Heart right ventricle (tissue), 16 donors: ENCODE measurements around the gene KCP. TPM values are rescaled to one million over a fixed set of nuclear protein-coding genes. Genes with fewer than 3 reads are reported as not detected.

ENCODE experiments used
- ATAC-seq, 8 donors: fragments of 200-7000 bp; cut with Tn5 transposase; one replicate each; pipeline ENCODE4 v1.9.1; 2020; ENCODE audit warnings: mild to moderate bottlenecking in 8 of 8, moderate library complexity in 8 of 8, moderate number of reproducible peaks in 1 of 8
- DNase-seq, 2 donors: peaks; one replicate each; pipeline ENCODE4 v3.0.0-alpha.2; 2020
- H3K27ac ChIP-seq, 10 donors: fragments of 200-600 bp; sonication (generic) in 2 of 10; one replicate each; pipeline versions ENCODE4 v1.5.0 to v1.8.0; 2020 to 2022; ENCODE audit warnings: mild to moderate bottlenecking in 3 of 10
- H3K27me3 ChIP-seq, 7 donors: fragments of 200-600 bp; one replicate each; pipeline ENCODE4 v1.8.0; 2021 to 2022; ENCODE audit warnings: mild to moderate bottlenecking in 2 of 7
- H3K36me3 ChIP-seq, 9 donors: fragments of 200-600 bp; sonication (generic) in 1 of 9; one replicate each; pipeline versions ENCODE4 v1.5.0 to v1.8.0; 2020 to 2022; ENCODE audit warnings: mild to moderate bottlenecking in 2 of 9
- H3K4me1 ChIP-seq, 9 donors: fragments of 200-600 bp; sonication (generic) in 1 of 9; one replicate each; pipeline versions ENCODE4 v1.5.0 to v1.8.0; 2020 to 2022; ENCODE audit warnings: mild to moderate bottlenecking in 4 of 9
- H3K4me3 ChIP-seq, 10 donors: fragments of 200-600 bp; sonication (generic) in 2 of 10; one replicate each; pipeline versions ENCODE4 v1.5.0 to v1.8.0; 2020 to 2022; ENCODE audit warnings: mild to moderate bottlenecking in 7 of 10, moderate library complexity in 2 of 10
- H3K9me3 ChIP-seq, 11 donors: fragments of 200-600 bp in 10 of 11; sonication (generic) in 2 of 11; one replicate each; pipeline versions ENCODE4 v1.5.0 to v1.8.0; 2013 to 2022; ENCODE audit warnings: mild to moderate bottlenecking in 2 of 11, control low read depth in 1 of 11, moderate library complexity in 1 of 11
- CTCF ChIP-seq, 9 donors: fragments of 200-600 bp; sonication (generic) in 2 of 9; IDR thresholded peaks; one replicate each; pipeline versions ENCODE4 v1.5.0 to v1.8.0; 2021 to 2022; ENCODE audit warnings: antibody characterized with exemption in 9 of 9, mild to moderate bottlenecking in 5 of 9, moderate library complexity in 1 of 9
- WGBS, 2 donors: extraction: QIAGEN DNeasy Blood & Tissue Kit; methylation state at CpG; one replicate each; pipeline ENCODE4 v1.1.7; 2013; ENCODE audit warnings: inconsistent platforms in 1 of 2; 5-methylcytosine and 5-hydroxymethylcytosine counted together
- intact Hi-C, 10 donors: fragments of 100-400 bp; cut with DNase I; formaldehyde crosslinking; loops; one replicate each; pipeline versions ENCODE4 v1.11.1 to v1.14.2; 2022
- polyA plus RNA-seq, 2 donors: library from polyadenylated mRNA; stranded (reverse); fragments of 200-250 nt; gene quantifications; one replicate each; pipeline ENCODE4 v1.2.3, GENCODE V29; 2013
- total RNA-seq, 10 donors: library from RNA; stranded (reverse); fragmentation: NEBNext Ultra II Directional in 3 of 10; extraction: Animal tissue kit (Norgen Biotek cat#: 25700) in 3 of 10; gene quantifications; one replicate each; pipeline versions ENCODE4 v1.2.1 to v1.2.4, GENCODE V29; 2021 to 2023
- donor health status: Arrhythmogenic right ventricular cardiomyopathy.
- donor health status: ischemic (EF 13 %, LVEDD 7.1; RV severe dilation, severe dysfunction).
- donor health status: healthy with polysubstance abuse.
- donor health status: DM: no; HTN: yes; CAD: no.
- donor health status: DM: no; HTN: no; CAD: no.
- donor health status: ischemic (EF 25% LVEDD 6.9; RV normal size, moderate dysfunction).
- donor health status: ischemic (EF 25% LVEDD 5.7; RV mildly dilated, moderate dysfunction).
- donor health status: healthy.
- donor health status: DM: yes; HTN: yes; CAD: no.
- donor health status: Ischemic cardiomyopathy.
- donor health status: ischemic (EF 35%, LVEDD 5.7; RV mildly dilated, moderate dysfunction).
- donor health status: nonischemic (EF 11% LVEDD 7.7; RV severe dilation, severe dysfunction).
- donor health status: DM: yes; HTN: yes; CAD: no.
- donor health status: PGD.
- donor health status: ischemic (EF 29% LVEDD 5.4; RV normal size, mild dysfunction).
- donor health status: nonischemic (EF 23%, LVEDD 6.1; RV moderate dilation, normal function).

The KCP gene
- total and polyA plus RNA-seq, 12 donors = 0.09 to 0.44 (median 0.27) TPM

- TF ChIP-seq CTCF (IDR thresholded peaks at IDR 0.05) = no peak
- peak overlapping the region in 5 of 10 donors; percentile 6 to 89 (median 37) for H3K27ac ChIP-seq
- intact Hi-C loops = no loop called here
- H3K27me3 ChIP-seq = peaks cover 0 to 77% (median 50%) of the 10 kb centered on the region in 7 donors
- H3K36me3 ChIP-seq = peaks cover 0 to 5% (median 0%) of the 10 kb centered on the region in 9 donors
- no peak for DNase-seq
- WGBS, 2 donors = 56 to 60% methylated on average over 7 of the region's 7 CpGs
- peaks cover 0 to 66% (median 12%) of the 10 kb centered on the region in 9 donors for H3K4me1 ChIP-seq
- peak in 7 of 8 donors; percentile 21 to 65 (median 46) for ATAC-seq
- H3K9me3 ChIP-seq = no peaks in the 10 kb centered on the region
- peak overlapping the region in 9 of 10 donors; percentile 41 to 77 (median 56) for H3K4me3 ChIP-seq
Observed at GRCh38 chr7:128939075-128939860, 28.8 kb upstream of the KCP start.

GRCh38 chr7:128938544-128939074 lies 28.1 kb upstream of the KCP start:
- peak overlapping the region in 3 of 10 donors; percentile 22 to 89 (median 44) for H3K27ac ChIP-seq
- intact Hi-C loops = no loop called here
- peak in 5 of 8 donors; percentile 8 to 35 (median 14) for ATAC-seq

GRCh38 chr7:128937647-128938543 lies 27.4 kb upstream of the KCP start, which contains the start of gene IRF5:
Gene IRF5 (plus strand): TSS chr7:128937927. CDS start chr7:128942082, 4,155 bp downstream.
- Histone ChIP-seq H3K27ac (peak within 1 kb of the TSS in 4 of 10 donors; percentile 40 to 89 (median 42)), H3K36me3 (peaks cover 0 to 5% (median 0%) of the 10 kb centered on the region in 9 donors), H3K4me3 (peak within 1 kb of the TSS; percentile 21 to 77 (median 56)), H3K4me1 (peaks cover 0 to 72% (median 13%) of the 10 kb centered on the region in 9 donors), H3K9me3 (no peaks in the 10 kb centered on the region), H3K27me3 (peaks cover 0 to 85% (median 50%) of the 10 kb centered on the region in 7 donors)
- intact Hi-C loops = no loop called here
- 1 to 2% methylated on average over 77 to 83 of the region's 83 CpGs for WGBS, 2 donors
- ATAC-seq = peak in 5 of 8 donors; percentile 22 to 50 (median 37)
- DNase-seq = peak in 1 of 2 donors; percentile 55
- TF ChIP-seq CTCF (IDR thresholded peaks at IDR 0.05) = no peak

More at GRCh38 chr7:128938544-128939074, 28.1 kb upstream of the KCP start:
- peak overlapping the region; percentile 21 to 77 (median 56) for H3K4me3 ChIP-seq
- H3K36me3 ChIP-seq = peaks cover 0 to 5% (median 0%) of the 10 kb centered on the region in 9 donors
- H3K27me3 ChIP-seq = peaks cover 0 to 80% (median 50%) of the 10 kb centered on the region in 7 donors
- 2 to 4% methylated on average over 25 to 30 of the region's 30 CpGs for WGBS, 2 donors
- no peak for DNase-seq
- TF ChIP-seq CTCF (IDR thresholded peaks at IDR 0.05) = no peak
- H3K4me1 ChIP-seq = peaks cover 0 to 66% (median 12%) of the 10 kb centered on the region in 9 donors
- no peaks in the 10 kb centered on the region for H3K9me3 ChIP-seq
